Hepatocyte (in vitro differentiated cells): ENCODE results near the gene SLC25A45. TPM values are rescaled to one million over a fixed set of nuclear protein-coding genes. Genes with fewer than 3 reads are reported as not detected.
"Not testable (repeated sequence)": the region's sequence is repeated elsewhere in the genome, so short reads cannot be mapped to it uniquely, and the experiment has no call there.

ENCODE experiments used
- DNase-seq: peaks from one replicate; pipeline ENCODE4 v3.0.0-alpha.2; 2016; ENCODE audit warnings: low spot score
- H2AFZ ChIP-seq: fragments of 200-600 bp; sonication (generic); 2 replicates; pipeline ENCODE4 v1.6.0; 2016; ENCODE audit warnings: antibody characterized with exemption, mild to moderate bottlenecking
- H3K27ac ChIP-seq: fragments of 200-600 bp; sonication (generic); 2 replicates; pipeline ENCODE4 v1.5.1; 2016; ENCODE audit warnings: mild to moderate bottlenecking
- H3K27me3 ChIP-seq: fragments of 200-600 bp; sonication (generic); 2 replicates; pipeline ENCODE4 v1.6.1; 2016
- H3K36me3 ChIP-seq: fragments of 200-600 bp; sonication (generic); replicated peaks from 2 replicates; pipeline ENCODE4 v1.5.1; 2016; ENCODE audit warnings: low read depth; ENCODE audit not compliant: insufficient read depth
- H3K4me1 ChIP-seq: fragments of 200-600 bp; sonication (generic); 2 replicates; pipeline ENCODE4 v1.5.1; 2016; ENCODE audit warnings: mild to moderate bottlenecking, moderate library complexity; ENCODE audit not compliant: insufficient read depth
- H3K4me2 ChIP-seq: fragments of 200-600 bp; sonication (generic); 2 replicates; pipeline ENCODE4 v1.6.0; 2016
- H3K4me3 ChIP-seq: fragments of 200-600 bp; sonication (generic); 2 replicates; pipeline ENCODE4 v1.5.1; 2016; ENCODE audit warnings: mild to moderate bottlenecking
- H3K79me2 ChIP-seq: fragments of 200-600 bp; sonication (generic); 2 replicates; pipeline ENCODE4 v1.6.0; 2017; ENCODE audit warnings: mild to moderate bottlenecking
- H3K9me2 ChIP-seq: fragments of 200-600 bp; sonication (generic); replicated peaks from 2 replicates; pipeline ENCODE4 v1.6.0; 2017; ENCODE audit warnings: mild to moderate bottlenecking; ENCODE audit not compliant: insufficient read depth
- H3K9me3 ChIP-seq: fragments of 200-600 bp; sonication (generic); 2 replicates; pipeline ENCODE4 v1.5.1; 2016; ENCODE audit warnings: low read depth, mild to moderate bottlenecking
- H4K20me1 ChIP-seq: fragments of 200-600 bp; sonication (generic); 2 replicates; pipeline ENCODE4 v1.6.0; 2016; ENCODE audit warnings: mild to moderate bottlenecking; ENCODE audit not compliant: insufficient read depth, poor library complexity, severe bottlenecking
- CTCF ChIP-seq: fragments of 200-600 bp; sonication (generic); IDR thresholded peaks from 2 replicates; pipeline ENCODE4 v1.5.1; 2016; ENCODE audit warnings: antibody characterized with exemption, mild to moderate bottlenecking; ENCODE audit not compliant: poor library complexity
- EZH2 ChIP-seq: fragments of 200-600 bp; sonication (generic); IDR thresholded peaks from 2 replicates; pipeline ENCODE4 v1.6.1; 2016; ENCODE audit warnings: antibody characterized with exemption, mild to moderate bottlenecking, borderline replicate concordance
- EZH2phosphoT487 ChIP-seq: fragments of 200-600 bp; sonication (generic); IDR thresholded peaks from one replicate; pipeline ENCODE4 v1.6.1; 2018; ENCODE audit warnings: antibody characterized with exemption, mild to moderate bottlenecking, low read depth, moderate library complexity; ENCODE audit not compliant: unreplicated experiment, severe bottlenecking
- whole genome bisulfite sequencing: methylation state at CpG from one replicate; pipeline ENCODE4 v1.1.6; 2016; ENCODE audit warnings: low lambda C conversion rate; ENCODE audit errors: missing lambda C conversion rate; 5-methylcytosine and 5-hydroxymethylcytosine counted together
- polyA plus RNA-seq: library from polyadenylated mRNA; unstranded; fragments of >200 nt; fragmentation: Nextera tagmentation; extraction: Ambion mirVana; gene quantifications from 2 replicates; pipeline ENCODE4 v1.2.1, GENCODE V29; 2016
- total RNA-seq: library from RNA; depleted of rRNA; stranded (reverse); fragments of >200 nt; gene quantifications from 2 replicates; pipeline ENCODE4 v1.2.3, GENCODE V29; 2014

SLC25A45 gene
- total and polyA plus RNA-seq, 2 experiments from 2014 or later: 8.8 to 13.9 TPM

- no peak overlapping the region for H3K27ac ChIP-seq
- H3K4me3 ChIP-seq: no peak overlapping the region
- H4K20me1 ChIP-seq: peaks cover 65% of the 10 kb centered on the region
- H3K36me3 ChIP-seq: no peaks in the 10 kb centered on the region
- H2AFZ ChIP-seq: no peak overlapping the region
- H3K4me1 ChIP-seq: peaks cover 12% of the 10 kb centered on the region
- DNase-seq: no peak
- H3K9me2 ChIP-seq: no peaks in the 10 kb centered on the region
- no peak for TF ChIP-seq CTCF
- no peak for TF ChIP-seq EZH2phosphoT487
- no peak for TF ChIP-seq EZH2
- peaks cover 86% of the 10 kb centered on the region for H3K79me2 ChIP-seq
- H3K9me3 ChIP-seq: no peaks in the 10 kb centered on the region
- 89% methylated on average over 7 of the region's 7 CpGs for WGBS
- no peaks in the 10 kb centered on the region for H3K27me3 ChIP-seq
- no peak overlapping the region for H3K4me2 ChIP-seq
Measured at GRCh38 chr11:65338676-65339075, 43.8 kb downstream of the SLC25A45 start.

GRCh38 chr11:65334696-65335295 is 47.6 kb downstream of the SLC25A45 start:
- H2AFZ ChIP-seq: no peak overlapping the region
- peaks cover 12% of the 10 kb centered on the region for H3K4me1 ChIP-seq
- WGBS: 15% methylated on average over 5 of the region's 5 CpGs
- TF ChIP-seq EZH2 (no peak), CTCF (no peak), EZH2phosphoT487 (no peak)
- H3K36me3 ChIP-seq: no peaks in the 10 kb centered on the region
- H3K4me3 ChIP-seq: peak overlapping the region; percentile 64
- H3K79me2 ChIP-seq: peaks cover 60% of the 10 kb centered on the region
- H3K9me2 ChIP-seq: no peaks in the 10 kb centered on the region
- peak overlapping the region; percentile 87 for H3K27ac ChIP-seq
- H3K27me3 ChIP-seq: no peaks in the 10 kb centered on the region
- DNase-seq: no peak
- H3K9me3 ChIP-seq: no peaks in the 10 kb centered on the region
- peak overlapping the region; percentile 97 for H3K4me2 ChIP-seq
- H4K20me1 ChIP-seq: peaks cover 52% of the 10 kb centered on the region

GRCh38 chr11:65332591-65332990 is 49.9 kb downstream of the SLC25A45 start:
- WGBS: 94% methylated on average over 9 of the region's 9 CpGs
- DNase-seq: not testable (repeated sequence)
- H3K79me2 ChIP-seq: peaks cover 38% of the 10 kb centered on the region

GRCh38 chr11:65330544-65330943 is 51.9 kb downstream of the SLC25A45 start:
- no peak overlapping the region for H3K4me2 ChIP-seq
- H3K9me3 ChIP-seq: no peaks in the 10 kb centered on the region
- TF ChIP-seq EZH2phosphoT487 (no peak), CTCF (no peak), EZH2 (no peak)
- no peak overlapping the region for H2AFZ ChIP-seq
- peaks cover 17% of the 10 kb centered on the region for H3K79me2 ChIP-seq
- H3K27ac ChIP-seq: no peak overlapping the region
- peaks cover 19% of the 10 kb centered on the region for H3K4me1 ChIP-seq
- H3K36me3 ChIP-seq: no peaks in the 10 kb centered on the region
- WGBS: 94% methylated on average over 7 of the region's 7 CpGs
- no peak for DNase-seq
- H3K27me3 ChIP-seq: no peaks in the 10 kb centered on the region
- H3K9me2 ChIP-seq: no peaks in the 10 kb centered on the region
- no peak overlapping the region for H3K4me3 ChIP-seq
- H4K20me1 ChIP-seq: peaks cover 11% of the 10 kb centered on the region

More at GRCh38 chr11:65332591-65332990, 49.9 kb downstream of the SLC25A45 start:
- H3K4me2 ChIP-seq, H3K4me3 ChIP-seq, H3K9me2 ChIP-seq, H3K27ac ChIP-seq, H3K36me3 ChIP-seq, H2AFZ ChIP-seq, H3K27me3 ChIP-seq, H3K9me3 ChIP-seq: not testable (repeated sequence)
- Histone ChIP-seq H3K4me1 (peaks cover 18% of the 10 kb centered on the region), H4K20me1 (peaks cover 31% of the 10 kb centered on the region)
